ENCODE results near the gene HIPK4.
A peak's percentile ranks its signal among the peaks of the same experiment; 100 is the strongest.
"Not testable (repeated sequence)": the region's sequence is repeated elsewhere in the genome, so short reads cannot be mapped to it uniquely, and the experiment has no call there.

Gene HIPK4, protein sequence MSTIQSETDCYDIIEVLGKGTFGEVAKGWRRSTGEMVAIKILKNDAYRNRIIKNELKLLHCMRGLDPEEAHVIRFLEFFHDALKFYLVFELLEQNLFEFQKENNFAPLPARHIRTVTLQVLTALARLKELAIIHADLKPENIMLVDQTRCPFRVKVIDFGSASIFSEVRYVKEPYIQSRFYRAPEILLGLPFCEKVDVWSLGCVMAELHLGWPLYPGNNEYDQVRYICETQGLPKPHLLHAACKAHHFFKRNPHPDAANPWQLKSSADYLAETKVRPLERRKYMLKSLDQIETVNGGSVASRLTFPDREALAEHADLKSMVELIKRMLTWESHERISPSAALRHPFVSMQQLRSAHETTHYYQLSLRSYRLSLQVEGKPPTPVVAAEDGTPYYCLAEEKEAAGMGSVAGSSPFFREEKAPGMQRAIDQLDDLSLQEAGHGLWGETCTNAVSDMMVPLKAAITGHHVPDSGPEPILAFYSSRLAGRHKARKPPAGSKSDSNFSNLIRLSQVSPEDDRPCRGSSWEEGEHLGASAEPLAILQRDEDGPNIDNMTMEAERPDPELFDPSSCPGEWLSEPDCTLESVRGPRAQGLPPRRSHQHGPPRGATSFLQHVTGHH

DNA sequence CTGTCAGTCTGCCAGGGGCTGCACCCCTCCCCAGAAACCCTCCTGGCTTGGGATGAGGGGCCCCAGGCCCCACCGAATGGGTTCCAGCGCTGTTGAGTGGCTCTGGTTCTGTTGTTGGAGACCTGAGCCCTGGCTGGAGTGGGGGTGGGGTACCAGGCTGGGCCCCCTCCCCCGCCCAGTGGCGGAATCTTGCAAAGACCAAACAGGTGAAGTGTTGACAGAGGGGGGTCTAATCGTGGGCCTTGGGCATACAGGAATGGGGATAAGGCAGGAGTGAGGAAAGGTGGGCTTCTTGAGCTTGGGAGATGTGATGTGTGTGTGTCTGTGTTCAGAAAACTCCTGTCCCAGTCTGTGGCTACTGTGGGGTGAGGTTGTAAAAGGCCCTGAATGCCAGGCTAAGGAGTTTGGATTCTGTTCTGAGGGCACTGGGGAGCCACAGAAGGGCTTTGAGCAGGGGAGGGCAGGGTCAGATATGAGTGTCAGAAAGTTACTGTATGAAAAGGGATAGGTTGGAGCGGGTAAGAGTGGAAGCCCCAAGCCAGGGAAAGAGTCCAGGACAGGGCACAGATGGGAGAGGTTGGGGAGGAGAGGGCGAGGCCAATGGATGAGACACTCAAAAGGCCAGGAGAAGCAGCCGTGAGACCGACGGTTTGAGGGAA lies at the start of gene HIPK4:
Gene HIPK4, minus strand, starts transcription at position 98 of the 659 bp plus-strand sequence. CDS start 279 bp downstream, outside the sequence.
- DNase-seq = no peak

DNA sequence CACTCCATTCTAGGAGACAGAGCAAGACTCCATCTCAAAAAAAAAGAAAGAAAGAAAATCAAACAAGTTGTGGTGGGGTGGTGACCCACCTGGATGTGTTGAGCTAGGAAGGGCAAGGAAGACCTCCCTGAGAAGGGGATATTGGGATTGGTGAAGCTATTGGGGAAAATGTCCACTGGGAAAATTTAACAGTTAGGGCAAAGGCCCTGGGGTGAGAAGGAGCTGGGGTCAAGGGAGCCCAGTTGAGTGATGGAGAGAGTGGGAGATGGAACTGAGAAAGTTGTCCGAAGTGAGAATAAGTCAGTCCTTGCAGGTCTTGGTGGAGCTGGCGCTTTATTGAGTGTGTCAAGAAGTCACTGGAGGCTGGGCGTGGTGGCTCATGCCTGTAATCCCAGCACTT lies 48.3 kb upstream of the HIPK4 start:
- no peak for DNase-seq

DNA sequence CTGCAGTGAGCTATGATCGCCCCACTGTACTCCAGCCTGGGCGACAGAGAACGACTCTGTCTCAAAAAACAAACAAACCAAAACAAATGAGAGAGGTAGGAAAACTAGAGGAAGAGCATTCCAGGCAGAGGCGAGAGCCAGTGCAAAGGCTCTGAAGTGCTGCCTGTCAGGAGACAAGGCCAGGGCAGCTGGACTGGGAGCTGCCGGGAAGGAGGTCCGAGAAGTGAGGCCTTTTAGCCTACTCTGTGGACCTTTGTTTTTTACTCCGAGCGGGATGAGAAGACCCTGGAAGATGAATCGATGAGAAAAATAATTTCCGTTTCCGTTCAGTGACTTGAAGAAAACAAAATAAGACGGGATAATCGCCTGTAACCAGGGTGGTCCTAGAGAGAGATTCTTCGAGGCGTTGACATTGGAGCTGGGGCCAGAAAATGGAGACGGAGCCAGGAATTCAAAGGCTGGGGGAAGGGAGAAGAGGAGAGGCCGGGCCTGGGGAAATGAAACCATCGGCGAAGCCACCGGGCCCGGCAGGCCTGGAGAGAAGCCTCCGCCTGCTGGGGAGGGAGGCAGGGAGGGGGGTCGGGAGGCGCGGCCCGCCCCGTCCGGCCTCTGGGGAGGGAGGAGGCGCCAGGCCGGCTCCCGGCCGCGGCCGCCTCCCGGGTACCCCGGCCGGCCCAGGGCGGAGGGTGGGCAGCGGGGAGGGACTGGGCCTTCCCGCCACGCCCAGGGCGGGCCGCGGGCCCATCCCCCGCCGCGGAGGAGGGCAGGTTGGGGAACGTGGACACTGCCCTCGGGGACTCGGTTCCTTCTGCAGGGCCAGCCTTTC lies 43.6 kb upstream of the HIPK4 start:
- DNase-seq = peak; percentile 57

DNA sequence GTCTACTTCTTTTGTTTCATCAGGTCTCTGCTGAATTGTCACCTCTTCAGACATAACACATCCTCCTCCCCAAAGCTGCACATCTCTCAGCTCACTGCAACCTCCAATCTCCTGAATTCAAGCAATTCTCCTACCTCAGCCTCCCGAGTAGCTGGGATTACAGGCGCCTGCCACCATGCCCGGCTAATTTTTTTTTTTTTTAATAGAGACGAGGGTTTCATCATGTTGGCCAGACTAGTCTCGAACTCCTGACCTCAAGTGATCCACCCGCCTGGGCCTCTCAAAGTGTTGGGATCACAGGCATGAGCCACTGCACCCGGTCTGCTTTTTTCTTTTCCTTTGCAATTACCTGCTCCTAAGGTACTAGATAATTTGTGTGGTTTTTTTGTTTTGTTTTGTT lies 42.8 kb upstream of the HIPK4 start:
- not testable (repeated sequence) for DNase-seq

DNA sequence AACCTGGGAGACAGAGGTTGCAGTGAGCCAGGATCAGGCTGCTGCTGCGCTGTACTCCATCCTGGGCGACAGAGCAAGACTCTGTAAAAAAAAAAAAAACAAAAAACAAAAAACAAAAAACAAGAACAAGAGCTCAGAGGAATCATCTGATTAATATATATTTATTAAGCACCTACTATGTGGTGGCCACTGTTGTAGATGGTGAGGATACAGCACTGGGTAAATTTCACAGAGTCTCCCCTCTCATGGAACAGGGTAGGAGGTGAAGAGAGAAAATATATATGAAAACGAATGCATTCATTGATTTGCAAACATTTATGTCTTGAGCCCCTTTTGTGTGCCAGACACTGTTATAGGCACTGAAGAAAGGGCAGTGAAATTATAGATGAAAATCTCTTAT lies 41.7 kb upstream of the HIPK4 start:
- no peak for DNase-seq

DNA sequence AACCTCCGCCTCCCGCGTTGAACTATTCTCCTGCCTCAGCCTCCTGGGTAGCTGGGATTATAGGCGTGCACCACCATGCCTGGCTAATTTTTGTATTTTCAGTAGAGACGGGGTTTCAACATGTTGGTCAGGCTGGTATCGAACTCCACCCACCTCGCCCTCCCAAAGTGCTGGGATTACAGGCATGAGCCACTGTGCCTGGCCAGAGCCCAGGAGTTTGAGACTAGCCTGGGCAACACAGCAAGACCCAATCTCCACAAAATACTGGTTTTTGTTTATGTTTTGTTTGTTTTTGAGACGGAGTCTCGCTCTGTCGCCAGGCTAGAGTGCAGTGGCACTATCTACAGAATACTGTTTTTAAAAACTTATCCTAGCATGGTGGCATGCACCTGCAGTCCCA lies 40.3 kb upstream of the HIPK4 start:
- DNase-seq = not testable (repeated sequence)

DNA sequence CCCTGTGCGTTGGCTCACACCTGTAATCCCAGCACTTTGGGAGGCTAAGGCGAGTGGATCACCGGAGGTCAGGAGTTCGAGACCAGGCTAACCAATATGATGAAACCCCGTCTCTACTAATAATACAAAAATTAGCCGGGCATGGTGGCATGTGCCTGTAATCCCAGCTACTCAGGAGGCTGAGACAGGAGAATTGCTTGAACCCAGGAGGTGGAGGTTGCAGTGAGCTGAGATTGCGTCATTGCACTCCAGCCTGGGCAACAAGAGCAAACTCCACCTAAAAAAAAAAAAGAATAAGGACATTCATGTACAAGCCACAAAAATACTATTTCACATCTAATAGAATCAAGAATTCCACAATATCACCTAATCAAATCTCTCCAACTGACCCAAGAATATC lies 38.2 kb upstream of the HIPK4 start:
- DNase-seq = not testable (repeated sequence)

DNA sequence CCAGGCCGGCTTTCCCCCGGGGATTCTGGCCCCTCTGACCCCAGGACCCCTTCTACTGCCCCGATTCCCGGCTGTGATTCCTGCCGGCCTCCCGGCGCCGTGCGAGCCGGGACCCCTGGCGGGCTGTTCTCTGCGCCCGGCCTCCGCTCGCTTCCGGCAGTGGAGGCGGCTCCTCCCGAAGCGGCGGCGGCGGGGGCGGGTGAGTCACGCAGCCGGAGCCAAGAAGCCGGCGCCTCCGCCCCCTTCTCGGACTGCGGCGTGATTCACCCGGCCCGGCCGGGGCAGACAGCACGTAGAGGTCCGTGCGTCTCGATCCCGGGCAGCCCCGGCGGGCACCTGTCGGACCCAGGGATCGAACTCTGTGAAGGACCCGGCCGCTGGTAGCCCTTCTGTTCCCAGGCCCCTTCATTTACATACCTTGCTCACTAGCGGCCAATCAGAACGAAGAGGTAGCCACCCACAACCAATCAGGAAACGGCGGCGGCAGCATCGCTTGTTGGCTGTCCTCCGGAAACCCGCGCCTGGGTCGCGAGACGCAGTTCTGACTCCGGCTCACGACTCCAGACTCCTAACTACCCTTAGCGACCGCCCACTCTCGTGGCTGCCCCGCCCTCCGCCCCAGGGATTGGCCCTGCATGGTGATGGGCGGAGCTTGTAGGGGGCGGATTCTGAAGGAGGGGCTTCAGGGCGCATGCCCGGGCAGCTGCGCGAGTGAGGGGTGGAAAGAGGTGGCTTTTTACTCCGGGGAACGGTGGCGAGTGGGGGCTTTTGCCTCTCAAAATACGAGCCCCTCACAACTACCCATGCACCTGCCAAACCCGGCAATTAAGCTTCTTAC lies 35.7 kb upstream of the HIPK4 start, which contains the start of gene SERTAD1:
Gene SERTAD1, minus strand, starts transcription at position 543 of the 838 bp plus-strand sequence. CDS start 2,446 bp downstream, outside the sequence.
- peak; percentile 100 for DNase-seq

DNA sequence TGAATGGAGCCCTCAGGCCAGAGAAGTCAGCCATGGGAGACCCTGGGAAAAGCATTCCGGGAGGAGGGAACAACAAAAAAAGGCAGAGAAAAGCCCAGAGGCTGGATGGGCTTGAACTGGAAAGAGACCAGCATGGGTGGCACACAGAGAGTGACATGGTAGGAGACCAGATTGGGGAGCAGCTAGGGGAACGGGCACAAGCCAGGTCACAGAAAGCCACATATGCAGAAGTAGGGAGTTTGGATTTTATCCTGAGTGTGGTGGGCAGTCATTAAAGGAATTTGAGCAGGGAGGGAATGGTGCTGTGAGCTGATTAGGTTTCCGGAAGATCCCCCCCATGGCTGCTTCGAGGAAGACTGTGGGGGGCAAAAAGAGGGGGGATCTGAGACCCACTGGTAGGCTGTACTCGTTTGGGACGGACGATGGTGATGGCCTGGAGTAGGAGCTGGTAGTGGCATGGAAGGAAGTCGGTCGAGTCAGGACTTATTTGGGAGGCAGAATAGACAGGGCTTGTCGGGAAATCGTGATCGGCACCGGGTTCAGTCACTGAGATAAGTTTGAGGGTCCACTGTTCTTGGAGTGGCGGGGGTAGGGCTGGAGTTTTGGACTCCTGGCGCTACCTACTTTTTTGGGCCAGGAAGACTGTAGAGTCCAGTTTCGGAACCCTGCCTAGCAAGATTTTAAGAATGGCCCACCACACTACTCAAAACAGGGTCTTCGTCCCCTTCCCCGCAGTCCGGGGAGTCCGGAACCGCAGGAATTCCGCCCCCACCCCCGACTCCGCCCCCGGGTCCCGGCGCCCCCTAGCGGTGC lies 34.9 kb upstream of the HIPK4 start:
- peak; percentile 45 for DNase-seq

DNA sequence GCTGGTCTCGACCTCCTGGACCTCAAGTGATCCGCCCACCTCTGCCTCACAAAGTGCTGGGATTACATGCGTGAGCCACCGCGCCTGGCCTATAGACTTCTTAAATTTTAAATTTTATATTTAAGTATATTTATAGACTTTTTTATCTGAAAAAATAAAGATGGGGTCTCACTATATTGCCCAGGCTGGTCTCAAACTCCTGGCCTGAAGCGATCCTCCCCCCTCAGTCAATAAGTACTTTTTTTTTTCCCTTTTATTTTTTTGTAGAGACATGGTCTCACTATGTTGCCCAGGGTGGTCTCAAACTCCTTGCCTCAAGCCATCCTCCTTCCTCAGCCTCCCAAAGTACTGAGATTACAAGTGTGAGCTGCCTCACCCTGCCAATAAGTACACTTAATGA lies 34.0 kb upstream of the HIPK4 start:
- DNase-seq = no peak

DNA sequence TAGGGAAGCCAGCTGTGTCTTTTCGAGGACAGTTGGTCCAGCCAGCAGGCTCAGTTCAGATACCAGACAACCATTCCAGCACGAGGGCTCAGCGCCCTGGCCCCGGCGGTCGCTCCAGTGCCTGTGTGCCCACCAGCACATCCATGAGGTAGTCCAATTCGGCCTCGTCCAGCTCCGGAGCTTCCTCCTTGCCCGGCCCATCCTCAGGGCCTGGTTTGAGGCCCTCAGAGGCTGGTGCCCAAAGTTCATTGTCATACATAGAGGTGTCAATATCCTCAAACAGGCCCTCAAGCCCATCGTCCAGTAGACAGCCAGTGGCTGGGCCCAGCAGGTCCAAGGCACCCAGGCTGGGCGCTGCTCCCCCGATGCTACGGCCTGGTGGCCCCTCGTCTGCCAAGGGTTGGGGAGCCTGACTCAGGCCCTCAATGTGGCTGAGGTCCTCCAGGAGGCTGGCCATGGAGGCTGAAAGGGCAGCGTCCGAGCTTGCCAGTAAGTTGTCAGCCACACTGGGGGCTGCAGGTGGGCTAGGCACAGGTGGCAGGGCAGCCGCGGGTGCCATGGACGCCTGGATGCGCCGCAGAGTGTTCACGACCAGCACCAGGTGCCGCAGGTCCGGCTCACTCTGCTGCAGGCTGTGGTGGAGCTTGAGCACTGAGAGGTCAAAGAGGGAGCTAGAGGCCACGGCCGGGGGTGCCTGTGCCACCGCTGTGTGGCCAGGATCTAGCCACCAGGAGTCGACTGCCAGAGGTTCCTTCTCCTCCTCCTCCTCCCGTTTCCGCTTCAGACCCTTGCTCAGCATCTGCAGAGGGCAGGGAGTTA lies 33.0 kb upstream of the HIPK4 start:
- no peak for DNase-seq

DNA sequence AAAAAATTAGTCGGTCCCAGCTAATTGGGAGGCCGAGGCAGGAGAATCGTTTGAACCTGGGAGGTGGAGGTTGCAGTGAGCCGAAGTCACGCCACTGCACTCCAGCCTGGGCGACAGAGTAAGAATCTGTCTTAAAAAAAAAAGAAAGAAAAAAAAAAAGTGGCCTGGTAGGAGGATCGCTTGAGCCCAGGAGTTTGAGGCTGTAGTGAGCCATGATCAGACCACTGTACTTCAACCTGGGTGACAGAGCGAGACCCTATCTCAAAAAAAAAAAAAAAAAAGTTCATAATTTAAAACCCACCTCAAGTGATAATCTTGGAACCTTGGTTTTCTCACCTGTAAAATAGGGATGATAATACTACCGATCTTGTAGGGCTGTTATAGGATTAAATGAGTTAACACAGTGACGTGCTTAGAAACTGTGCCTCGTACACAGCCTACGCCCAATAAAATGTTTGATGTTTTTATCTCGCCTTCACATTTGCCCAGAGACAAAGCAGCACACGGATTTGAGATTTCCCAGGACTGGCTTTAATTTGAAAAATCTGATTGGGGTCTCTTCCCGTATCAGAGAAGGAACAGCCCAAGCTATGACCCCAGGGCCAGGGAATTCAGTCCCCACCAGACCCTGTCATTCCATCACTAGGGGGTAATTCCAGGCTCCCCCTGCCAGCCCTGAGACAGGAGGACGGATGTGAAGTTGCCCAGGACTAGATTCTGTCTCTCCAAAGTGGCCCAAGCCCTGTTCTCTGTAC lies 32.2 kb upstream of the HIPK4 start:
- no peak for DNase-seq

DNA sequence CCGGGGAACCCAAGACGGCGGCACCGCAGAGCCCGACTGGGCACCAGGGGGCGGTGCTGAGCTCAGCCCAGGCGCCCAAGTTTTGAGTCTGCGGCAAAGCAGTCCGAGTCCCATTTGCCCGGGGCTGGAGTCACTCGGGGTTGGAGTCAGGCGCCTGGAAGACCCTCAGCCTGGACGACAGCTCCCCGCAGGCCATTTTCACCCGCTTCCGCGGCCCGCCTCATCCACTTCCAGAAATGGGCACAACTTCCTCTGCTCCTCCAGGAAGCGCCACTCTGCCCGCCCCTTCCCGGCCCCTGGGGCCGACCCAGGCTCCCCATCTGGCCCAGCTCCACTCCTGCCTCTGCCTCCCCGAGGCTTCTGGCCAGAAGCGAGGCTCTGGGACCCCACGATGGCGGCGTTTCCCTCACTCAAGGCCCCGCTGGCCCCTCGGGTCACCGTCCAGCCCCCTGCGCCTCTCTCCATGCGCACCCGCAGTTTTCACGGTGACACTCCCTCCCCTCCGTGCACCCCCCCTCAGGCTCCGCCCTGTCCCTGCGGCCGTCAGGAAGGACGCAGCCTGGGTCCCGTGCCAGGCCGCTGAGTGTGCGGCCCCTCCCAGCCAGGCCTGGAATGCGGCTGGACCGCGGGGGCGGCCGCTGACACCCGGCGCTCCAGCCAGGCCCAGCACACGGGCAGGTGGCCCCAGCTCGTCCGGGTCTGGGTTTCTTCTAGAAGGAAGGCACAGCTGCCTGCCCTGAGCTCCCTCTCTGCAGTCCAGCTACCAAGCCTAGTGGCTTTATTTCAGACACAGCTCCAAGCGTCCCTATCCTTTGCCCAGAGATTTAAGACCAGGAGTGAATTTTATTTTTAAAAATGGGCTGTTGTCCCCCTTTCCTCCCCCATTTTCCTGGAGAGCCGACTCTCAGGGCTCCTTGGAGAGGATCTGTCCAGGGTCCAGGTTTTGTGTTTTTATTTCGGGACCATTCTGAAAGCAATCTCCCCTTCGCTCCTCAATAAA lies 31.1 kb upstream of the HIPK4 start:
- peak; percentile 79 for DNase-seq

DNA sequence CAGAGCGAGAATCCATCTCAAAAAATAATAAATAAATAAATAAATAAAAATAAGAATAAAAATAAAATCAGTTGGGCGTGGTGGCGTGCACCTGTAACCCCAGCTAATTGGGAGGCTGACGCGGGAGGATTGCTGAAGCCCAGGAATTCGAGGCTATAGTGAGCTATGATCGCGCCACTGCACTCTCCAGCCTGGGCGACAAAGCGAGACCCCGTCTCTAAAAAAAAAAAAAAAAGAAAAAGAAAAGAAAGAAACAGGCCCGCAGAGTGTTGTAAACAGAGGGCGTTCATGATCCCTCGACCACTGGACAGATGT lies 30.4 kb upstream of the HIPK4 start:
- no peak for DNase-seq

DNA sequence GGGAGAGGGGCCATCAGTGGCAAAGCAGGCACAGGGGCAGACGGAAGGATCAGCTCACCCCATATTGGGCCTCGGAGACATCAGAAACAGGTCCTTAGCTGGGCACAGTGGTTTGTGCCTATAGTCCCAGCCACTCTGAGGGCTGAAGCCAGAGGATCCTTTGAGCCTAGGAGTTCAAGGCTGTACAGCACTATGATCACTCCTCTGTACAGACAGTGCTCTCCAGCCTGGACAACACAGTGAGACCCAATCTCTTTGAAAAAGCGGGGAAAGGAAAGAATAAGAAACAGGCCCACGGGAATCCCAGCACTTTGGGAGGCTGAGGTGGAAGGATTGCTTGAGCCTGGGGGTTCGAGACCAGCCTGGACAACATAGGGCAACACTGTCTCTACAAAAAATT lies 29.8 kb upstream of the HIPK4 start:
- DNase-seq = no peak

DNA sequence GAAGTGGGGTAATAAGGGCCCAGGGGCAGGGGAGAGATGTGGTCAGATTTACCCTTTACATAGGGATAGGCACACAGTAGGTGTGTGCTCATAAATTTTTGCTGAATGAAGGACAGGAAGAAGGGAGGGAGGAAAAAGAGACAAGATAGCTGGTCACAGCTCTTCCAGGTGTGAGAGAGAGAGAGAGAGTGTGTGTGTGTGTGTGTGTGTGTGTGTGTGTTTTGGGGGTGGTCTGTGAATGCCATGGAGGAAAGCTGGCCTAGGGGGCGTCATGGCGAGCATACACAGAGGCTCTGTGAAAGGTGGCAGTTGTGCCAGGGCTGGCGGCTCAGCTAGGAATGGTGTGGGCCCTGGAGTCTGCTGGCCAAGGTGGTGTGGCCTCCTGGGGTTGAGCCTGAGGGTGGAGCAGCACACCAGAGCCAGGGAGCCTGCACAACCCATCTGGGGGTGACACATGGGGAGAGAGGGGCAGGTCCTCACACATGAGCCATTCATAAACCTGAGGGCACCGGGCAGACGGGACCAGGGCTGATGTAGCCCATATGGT lies 29.2 kb upstream of the HIPK4 start:
- DNase-seq = no peak

DNA sequence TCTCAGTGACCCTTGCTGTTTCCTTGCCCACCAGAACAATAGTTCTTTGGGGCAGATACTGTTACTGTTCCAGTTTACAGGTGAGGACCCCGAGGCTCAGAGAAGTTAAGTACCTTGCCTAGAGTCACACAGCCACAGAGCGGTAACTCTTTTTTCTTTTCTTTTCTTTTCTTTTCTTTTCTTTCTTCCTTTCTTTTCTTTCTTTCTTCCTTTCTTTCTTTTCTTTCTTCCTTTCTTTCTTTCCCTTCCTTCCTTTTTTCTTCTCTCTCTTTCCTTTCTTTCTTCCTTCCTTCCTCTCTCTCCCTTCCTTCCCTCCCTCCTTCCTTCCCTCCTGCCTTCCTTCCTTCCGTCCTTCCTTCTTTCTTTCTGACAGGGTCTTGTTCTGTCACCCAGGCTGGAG lies 28.1 kb upstream of the HIPK4 start:
- no peak for DNase-seq

DNA sequence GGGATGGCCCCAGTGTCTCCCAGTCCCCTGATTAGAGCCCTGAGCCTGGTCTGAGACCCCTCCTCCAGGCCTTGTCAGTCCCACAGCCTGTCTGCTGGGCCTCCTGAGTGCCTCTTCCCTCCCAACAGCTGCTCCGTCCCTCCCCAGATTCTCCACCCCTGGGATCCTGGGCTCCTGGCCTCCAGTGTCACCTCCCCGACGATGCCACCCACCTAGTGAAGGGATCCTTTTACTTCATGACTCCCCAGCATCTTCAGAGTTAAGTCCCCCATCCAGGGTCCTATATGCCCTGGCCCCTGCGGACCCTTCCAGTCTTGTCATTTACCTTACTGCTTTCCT lies 27.6 kb upstream of the HIPK4 start:
- DNase-seq = no peak

Data from activated T-cell treated with anti-CD3 and anti-CD28 coated beads, Interleukin-2, amount 50 U/mL, for 1 hour (primary cell).